Stimulated activated CD4-positive, alpha-beta T cell treated with anti-CD3 and anti-CD28 coated beads, Interleukin-1b, Interleukin-23, amount 100 ng/mL, for 1 hour (primary cell): ENCODE results near the gene ELMOD2.

Source experiments
- DNase-seq, 2 donors: peaks; one replicate each; pipeline ENCODE4 v3.0.0-alpha.2; 2020; ENCODE audit warnings: low read depth in 2 of 2

The ELMOD2 gene

GRCh38 chr4:140581078-140581477 lies 57.1 kb downstream of the ELMOD2 start:
- no peak for DNase-seq

DNA sequence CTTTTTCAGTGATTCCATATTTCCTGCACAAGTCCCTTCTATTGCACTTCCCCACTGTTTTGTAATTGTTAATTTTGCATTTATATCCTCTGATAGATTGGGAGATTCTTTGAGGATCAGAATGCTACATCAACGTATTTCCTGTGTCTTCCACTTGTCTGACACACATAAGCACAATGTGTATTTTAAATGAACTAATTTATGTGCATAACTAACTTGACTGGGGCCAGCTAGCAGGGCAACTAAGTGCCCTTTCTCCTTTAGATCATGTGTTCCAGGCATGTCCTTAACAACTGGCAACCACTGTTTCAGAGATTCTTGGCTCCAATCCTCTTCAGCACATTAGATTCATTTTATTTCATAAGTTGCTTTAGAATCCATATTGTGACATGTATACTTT lies 60.5 kb downstream of the ELMOD2 start:
- DNase-seq, result no peak

GRCh38 chr4:140595065-140595464 lies 71.1 kb downstream of the ELMOD2 start:
- DNase-seq, result no peak

GRCh38 chr4:140600408-140600807 lies 76.4 kb downstream of the ELMOD2 start:
- no peak for DNase-seq

GRCh38 chr4:140602714-140603113 lies 78.7 kb downstream of the ELMOD2 start:
- DNase-seq, result no peak

DNA sequence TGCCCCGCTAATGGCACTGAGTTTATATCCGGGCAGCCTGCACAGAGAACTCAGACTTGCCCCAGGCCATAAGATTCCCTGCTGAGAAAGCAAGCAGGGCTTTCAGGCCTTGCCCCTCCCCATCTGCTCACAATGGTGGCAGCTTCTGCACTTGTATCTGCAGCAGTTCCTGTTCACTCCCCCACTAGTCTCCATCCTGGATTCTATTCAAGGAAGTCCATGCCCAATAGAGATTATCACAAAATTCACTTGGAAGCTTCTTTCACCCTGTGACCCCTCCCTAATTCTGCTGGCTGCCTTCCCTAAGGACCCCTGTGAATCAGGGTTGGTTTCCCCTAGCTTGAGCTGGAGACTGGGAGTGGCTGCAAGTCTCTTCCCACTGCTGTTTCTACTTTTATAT lies 79.3 kb downstream of the ELMOD2 start:
- no peak for DNase-seq
